Activated CD8-positive, alpha-beta memory T cell treated with anti-CD3 and anti-CD28 coated beads, Interleukin-2, amount 50 U/mL, for 24 hours (primary cell): ENCODE data around the gene GIPC1.
"Not testable (repeated sequence)": the region's sequence is repeated elsewhere in the genome, so short reads cannot be mapped to it uniquely, and the experiment has no call there.

Source experiments
- DNase-seq: peaks from one replicate; pipeline ENCODE4 v3.0.0-alpha.2; 2020; ENCODE audit errors: extremely low read depth

GIPC1 gene

DNA sequence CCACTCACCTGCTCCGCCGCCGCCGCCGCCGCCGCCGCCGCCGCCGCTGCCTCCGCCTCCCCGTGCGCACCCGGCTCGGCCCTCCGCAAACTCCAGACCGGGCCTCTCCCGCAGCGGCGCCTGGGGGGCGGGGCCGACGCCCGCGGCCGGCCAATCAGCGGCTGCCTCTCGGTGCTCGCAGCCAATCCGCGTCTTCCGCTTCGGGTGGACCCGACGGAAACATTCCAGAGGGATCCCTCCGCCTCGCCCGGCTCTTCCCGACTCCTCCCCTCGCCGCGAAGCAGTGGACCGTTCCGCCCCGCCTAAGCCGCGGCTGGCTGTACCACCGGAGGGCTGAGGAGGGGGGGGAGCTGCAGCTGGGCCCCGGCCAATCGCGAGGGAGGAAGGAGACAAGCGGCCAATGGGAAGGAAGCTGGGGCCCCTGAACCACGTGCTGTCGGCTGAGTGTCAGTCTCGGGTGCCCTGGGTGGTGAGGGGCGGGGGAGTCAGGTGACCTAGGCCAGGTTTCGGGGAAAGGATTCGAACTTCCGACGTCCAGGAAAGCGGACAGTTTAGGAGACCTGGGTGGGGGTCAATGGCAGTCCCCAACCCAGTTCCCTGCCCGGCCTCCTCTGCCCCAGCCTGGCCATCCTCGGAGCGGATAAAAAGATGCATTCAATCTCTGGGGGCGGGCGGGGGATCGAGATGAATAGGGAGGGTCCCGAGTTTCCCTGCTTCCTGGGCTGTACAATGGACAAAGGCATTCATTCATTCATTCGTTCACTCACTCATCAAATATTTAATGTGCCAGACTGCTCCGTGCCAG is at the start of gene GIPC1:
TSS of gene GIPC1 (minus strand) at position 99 of the 805 bp plus-strand sequence. CDS start 13,151 bp downstream, outside the sequence.
- DNase-seq = peak; percentile 44

DNA sequence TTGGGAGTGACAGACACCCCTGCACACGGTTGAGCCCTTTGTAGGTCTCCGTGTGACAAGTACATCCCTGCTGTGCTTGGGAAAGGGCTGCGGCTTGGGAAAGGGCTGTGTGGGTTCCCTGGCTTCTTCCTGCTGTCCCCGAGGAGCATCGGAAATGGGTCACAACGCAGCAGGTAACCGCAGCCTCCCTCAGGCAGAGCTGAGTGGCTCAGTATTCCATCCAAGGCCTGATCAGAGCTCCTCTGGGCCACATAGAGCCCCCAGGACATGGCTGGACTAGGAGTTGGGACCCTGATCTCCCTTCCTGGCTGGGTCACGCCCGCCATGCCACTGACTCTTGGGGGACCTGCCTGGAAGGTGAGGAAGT is 49.8 kb upstream of the GIPC1 start:
- no peak for DNase-seq

DNA sequence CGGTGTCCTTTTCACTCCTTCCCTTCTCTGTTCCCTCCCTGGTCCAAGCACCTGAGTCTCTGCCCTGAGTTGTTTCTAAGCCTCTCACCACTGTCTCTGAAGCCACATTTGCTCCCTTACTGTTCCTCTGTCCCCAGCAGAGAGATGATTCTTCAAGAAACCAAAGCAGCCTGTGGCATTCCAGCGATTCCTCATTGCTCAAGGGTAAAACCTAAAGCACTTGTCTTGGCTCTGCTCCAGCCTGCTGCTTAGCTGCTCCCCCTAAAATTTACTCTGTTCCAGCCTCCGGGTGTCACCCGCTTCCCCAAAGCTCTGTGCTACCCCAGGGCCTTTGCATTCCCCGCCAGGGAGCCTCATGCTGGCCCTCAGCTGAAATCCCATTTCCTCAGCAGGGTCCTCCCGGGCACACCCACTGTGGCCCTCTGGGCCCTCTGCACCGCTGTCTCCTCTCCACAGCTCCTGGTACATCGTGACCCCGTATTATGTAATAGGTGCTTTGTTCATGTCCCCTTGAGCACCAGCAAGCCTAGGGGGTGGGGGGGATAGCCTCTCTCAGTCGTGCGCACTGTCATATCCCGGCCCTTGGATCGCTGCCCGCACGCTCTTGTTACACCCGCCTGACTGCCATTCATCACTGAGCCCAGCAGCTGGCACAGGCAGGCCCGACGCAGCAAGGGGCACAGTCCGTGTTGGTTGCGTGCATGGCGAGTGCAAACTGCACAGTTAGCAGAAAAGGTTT is 49.2 kb upstream of the GIPC1 start:
- DNase-seq = no peak

GRCh38 chr19:14544047-14544446 is 48.1 kb upstream of the GIPC1 start:
- DNase-seq = no peak

DNA sequence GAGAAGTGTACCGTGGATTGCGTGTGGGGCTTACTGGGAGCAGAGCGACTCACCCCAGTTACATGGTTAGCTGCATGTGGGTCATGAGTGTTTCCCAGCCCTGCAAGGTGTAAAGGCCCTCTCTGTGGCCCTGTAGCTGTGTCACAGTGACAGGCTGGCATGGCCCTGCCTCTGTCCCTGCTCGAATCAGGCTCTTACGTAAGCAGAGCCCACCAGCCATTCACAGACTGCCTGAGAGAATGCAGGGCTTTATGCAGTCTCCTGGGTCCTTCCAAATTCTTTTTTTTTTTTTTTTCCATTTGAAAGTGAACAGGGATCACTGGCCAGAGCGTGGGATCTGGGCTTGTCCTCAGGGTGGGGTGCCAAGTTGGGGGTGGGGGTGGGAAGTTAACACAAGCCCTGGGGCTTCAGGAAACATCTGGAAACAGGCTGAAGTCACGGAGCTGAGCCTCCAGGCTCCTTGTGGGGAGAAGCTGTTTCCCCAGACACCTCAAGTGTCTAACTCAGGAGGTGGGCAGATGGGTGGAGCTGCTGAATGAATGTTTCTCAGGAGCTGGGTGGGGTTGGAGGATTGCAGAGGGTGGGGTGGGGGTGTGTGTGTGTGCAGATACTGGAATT is 46.9 kb upstream of the GIPC1 start:
- DNase-seq = no peak

DNA sequence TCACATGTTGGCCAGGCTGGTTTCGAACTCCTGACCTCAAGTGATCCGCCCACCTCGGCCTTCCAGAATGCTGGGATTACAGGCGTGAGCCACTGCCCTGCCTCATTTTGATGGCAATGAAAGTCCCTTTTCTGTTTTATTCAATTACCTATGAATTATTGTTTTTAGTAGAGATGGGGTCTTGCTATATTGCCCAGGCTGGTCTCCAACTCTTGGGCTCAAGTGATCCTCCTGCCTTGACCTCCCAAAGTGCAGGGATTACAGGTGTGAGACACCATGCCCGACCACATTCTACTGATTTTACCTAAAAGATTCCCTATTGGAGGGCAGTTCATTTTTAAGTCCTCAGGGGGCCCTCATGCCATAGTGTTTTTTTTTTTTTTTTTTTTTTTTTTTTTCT is 46.1 kb upstream of the GIPC1 start:
- DNase-seq = not testable (repeated sequence)

DNA sequence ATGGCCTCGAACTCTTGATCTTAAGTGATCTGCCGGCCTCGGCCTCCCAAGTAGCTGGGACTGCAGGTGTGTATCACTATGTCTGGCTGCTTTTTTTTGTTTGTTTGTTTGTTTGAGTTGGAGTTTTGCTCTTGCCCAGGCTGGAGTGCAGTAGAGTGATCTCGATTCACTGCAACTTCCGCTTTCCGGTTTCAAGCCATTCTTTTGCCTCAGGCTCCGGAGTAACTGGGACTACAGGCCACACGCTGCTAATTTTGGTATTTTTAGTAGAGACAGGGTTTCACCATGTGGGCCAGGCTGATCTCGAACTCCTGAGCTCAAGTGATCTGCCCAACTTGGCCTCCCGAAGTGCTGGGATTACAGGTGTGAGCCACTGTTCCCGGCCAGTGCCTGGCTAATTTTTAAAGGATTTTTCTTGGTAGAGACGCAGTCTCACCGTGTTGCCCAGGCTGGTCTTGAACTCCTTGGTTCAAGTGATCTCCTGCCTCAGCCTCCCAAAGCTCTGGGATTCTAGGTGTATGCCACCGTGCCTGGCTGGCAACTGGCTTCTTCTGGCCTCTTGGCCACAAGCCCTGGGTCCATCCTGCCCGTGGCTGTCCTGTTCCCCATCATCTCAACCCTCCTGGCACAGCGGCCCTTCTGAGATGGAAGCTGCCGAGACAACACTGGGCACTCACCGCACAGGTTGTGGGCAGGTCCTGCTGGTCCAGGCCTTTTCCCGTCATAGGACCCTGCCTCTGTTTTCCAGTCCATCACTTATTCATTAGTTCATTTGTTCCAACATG is 45.0 kb upstream of the GIPC1 start:
- no peak for DNase-seq

GRCh38 chr19:14536926-14537692 is 41.2 kb upstream of the GIPC1 start:
- no peak for DNase-seq

DNA sequence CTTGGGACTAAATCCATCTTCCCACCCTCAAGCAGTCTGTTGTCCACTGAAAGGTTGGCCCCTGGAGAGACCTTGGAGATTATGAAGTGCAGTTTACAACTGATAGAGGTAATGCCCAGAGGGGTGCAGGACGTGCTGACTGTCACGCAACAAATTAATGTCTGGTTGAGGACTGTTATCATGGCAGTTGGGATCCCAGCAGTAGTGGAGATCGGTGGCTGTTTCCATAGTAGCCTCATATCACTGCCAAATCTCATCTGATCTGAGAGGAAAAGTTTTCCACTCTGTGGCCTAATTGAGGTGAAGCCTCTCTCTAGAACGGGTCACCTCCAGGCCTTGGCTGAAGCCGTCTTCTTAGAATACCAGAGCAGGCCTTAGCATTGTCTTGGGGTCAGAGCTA is 37.5 kb upstream of the GIPC1 start:
- no peak for DNase-seq

- no peak for DNase-seq
Measured at GRCh38 chr19:14530506-14530905, 34.6 kb upstream of the GIPC1 start.

- DNase-seq = no peak
Measured at GRCh38 chr19:14530005-14530348, 34.0 kb upstream of the GIPC1 start.

- DNase-seq = peak; percentile 100
Measured at GRCh38 chr19:14529254-14530004, 33.5 kb upstream of the GIPC1 start, which contains the start of gene TECR. TSS of gene TECR (plus strand) at chr19:14529594. CDS start at chr19:14529697, 103 bp downstream.

GRCh38 chr19:14528419-14529253 is 32.7 kb upstream of the GIPC1 start:
- no peak for DNase-seq

DNA sequence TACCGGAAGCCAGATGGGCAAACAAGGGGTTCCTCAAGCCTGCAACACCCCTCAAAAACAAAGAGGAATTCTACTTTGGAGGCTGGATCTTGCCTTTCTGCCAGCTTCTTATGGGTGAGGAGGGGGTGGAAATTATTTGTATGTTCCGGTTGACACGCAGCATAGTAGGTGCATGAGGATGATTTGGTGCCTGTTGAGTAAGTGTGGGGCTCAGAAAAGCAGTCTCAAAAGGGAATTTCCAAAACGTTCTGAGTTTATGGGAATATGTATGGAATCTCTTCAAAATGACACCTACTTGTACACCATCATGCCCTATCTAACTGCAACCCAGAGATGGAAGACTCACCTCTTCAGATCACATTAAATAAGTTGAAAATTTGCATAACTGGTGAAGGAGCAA is 30.5 kb upstream of the GIPC1 start:
- no peak for DNase-seq

GRCh38 chr19:14525729-14526128 is 29.8 kb upstream of the GIPC1 start:
- DNase-seq = no peak

GRCh38 chr19:14520543-14520942 is 24.6 kb upstream of the GIPC1 start:
- DNase-seq = no peak

- no peak for DNase-seq
Measured at GRCh38 chr19:14519860-14520407, 24.0 kb upstream of the GIPC1 start.

DNA sequence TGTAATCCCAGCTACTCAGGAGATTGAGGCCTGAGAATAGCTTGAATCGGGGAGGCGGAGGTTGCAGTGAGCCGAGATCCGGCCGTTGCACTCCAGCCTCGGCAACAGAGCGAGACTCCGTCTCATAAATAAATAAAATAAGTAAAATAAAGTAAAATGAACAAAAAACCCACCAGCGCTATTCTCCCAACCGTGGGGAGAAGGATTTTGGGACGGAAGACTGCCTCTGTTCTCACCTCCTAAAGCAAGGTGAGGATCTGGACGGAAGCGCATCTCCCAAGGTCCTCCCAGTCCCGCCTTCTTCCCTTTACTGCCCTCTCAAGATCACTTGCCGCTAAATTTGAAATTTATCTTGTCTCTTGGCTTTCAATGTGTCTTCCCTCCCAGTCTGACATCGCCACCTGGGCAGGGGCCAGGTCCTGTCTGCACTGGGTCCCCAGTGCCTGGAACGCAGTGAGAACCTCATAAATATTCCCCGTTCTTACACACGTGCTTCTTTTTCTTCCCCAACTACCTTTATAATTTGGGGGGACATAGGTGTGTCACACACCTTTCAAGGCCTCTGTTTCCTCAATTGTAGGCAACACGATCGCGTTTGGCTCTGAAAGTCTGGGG is 23.4 kb upstream of the GIPC1 start:
- no peak for DNase-seq
